ENCODE data around the gene IGFBP3.

IGFBP3 gene

GRCh38 chr7:45920502-45921380 lies at the start of gene IGFBP3:
Gene IGFBP3 (minus strand): TSS chr7:45921272. CDS start chr7:45921140, 132 bp downstream.
- peak; percentile 61 to 66 for DNase-seq (ENCODE audit: low read depth in 2 of 2)

GRCh38 chr7:45970454-45970853 lies 49.4 kb upstream of the IGFBP3 start:
- DNase-seq (ENCODE audit: low read depth in 2 of 2), result no peak
- no peak overlapping the region for H3K4me3 ChIP-seq (replicated peaks in 1 of 2; ENCODE audit: low read depth in 2 of 2, low read length in 2 of 2)
- no peak for TF ChIP-seq CTCF (IDR thresholded peaks at IDR 0.05; ENCODE audit: low read depth, low read length)

More at GRCh38 chr7:45920502-45921380, at the start of gene IGFBP3:
- H3K4me3 ChIP-seq (replicated peaks in 1 of 2; ENCODE audit: low read depth in 2 of 2, low read length in 2 of 2), result peak within 1 kb of the TSS; percentile 53 to 58
- no peak for TF ChIP-seq CTCF (IDR thresholded peaks at IDR 0.05; ENCODE audit: low read depth, low read length)

- no peak for TF ChIP-seq CTCF (IDR thresholded peaks at IDR 0.05; ENCODE audit: low read depth, low read length)
- H3K4me3 ChIP-seq (replicated peaks in 1 of 2; ENCODE audit: low read depth in 2 of 2, low read length in 2 of 2), result no peak overlapping the region
- no peak for DNase-seq (ENCODE audit: low read depth in 2 of 2)
Observed at GRCh38 chr7:45969940-45970339, 48.9 kb upstream of the IGFBP3 start.

GRCh38 chr7:45968856-45969541 lies 47.9 kb upstream of the IGFBP3 start:
- DNase-seq (ENCODE audit: low read depth in 2 of 2), result no peak
- no peak for TF ChIP-seq CTCF (IDR thresholded peaks at IDR 0.05; ENCODE audit: low read depth, low read length)
- no peak overlapping the region for H3K4me3 ChIP-seq (replicated peaks in 1 of 2; ENCODE audit: low read depth in 2 of 2, low read length in 2 of 2)

- no peak for DNase-seq (ENCODE audit: low read depth in 2 of 2)
- no peak overlapping the region for H3K4me3 ChIP-seq (replicated peaks in 1 of 2; ENCODE audit: low read depth in 2 of 2, low read length in 2 of 2)
- TF ChIP-seq CTCF (IDR thresholded peaks at IDR 0.05; ENCODE audit: low read depth, low read length), result no peak
Observed at GRCh38 chr7:45968312-45968711, 47.2 kb upstream of the IGFBP3 start.

GRCh38 chr7:45967591-45968157 lies 46.6 kb upstream of the IGFBP3 start:
- TF ChIP-seq CTCF (IDR thresholded peaks at IDR 0.05; ENCODE audit: low read depth, low read length), result no peak
- H3K4me3 ChIP-seq (replicated peaks in 1 of 2; ENCODE audit: low read depth in 2 of 2, low read length in 2 of 2), result no peak overlapping the region
- no peak for DNase-seq (ENCODE audit: low read depth in 2 of 2)
